HepG2 (cell line): ENCODE data around the gene PSKH1. TPM values are rescaled to one million over a fixed set of nuclear protein-coding genes. Genes with fewer than 3 reads are reported as not detected.

ENCODE experiments used
- ARNTL ChIP-seq: sonication (generic); formaldehyde crosslinking; IDR thresholded peaks from 2 replicates; pipeline ENCODE4 v1.4.0; 2020; ENCODE audit warnings: mild to moderate bottlenecking, missing genetic modification reagents
- LCORL ChIP-seq, 2 experiments: fragments of 450-650 bp in 1 of 2; sonication (generic) in 1 of 2; formaldehyde crosslinking in 1 of 2; IDR thresholded peaks; 2 replicates each; pipeline versions ENCODE4 v1.5.0 to v1.6.1; 2017 to 2020; ENCODE audit warnings: antibody characterized with exemption in 1 of 2, missing genetic modification reagents in 1 of 2
- PAF1 ChIP-seq: IDR thresholded peaks from 2 replicates; pipeline ENCODE4 v1.6.1; 2016; ENCODE audit warnings: missing genetic modification reagents, missing compliant biosample characterization
- PITX1 ChIP-seq: sonication (generic); formaldehyde crosslinking; IDR thresholded peaks from 2 replicates; pipeline ENCODE4 v1.5.1; 2020; ENCODE audit warnings: mild to moderate bottlenecking, missing genetic modification reagents
- REL ChIP-seq: sonication (generic); formaldehyde crosslinking; conservative IDR thresholded peaks from 2 replicates; pipeline ENCODE4 v1.8.0; 2022; ENCODE audit warnings: mild to moderate bottlenecking, missing genetic modification reagents, moderate library complexity
- SRSF9 ChIP-seq: fragments of 200-400 bp; formaldehyde crosslinking; IDR thresholded peaks from 2 replicates; pipeline ENCODE4 v1.6.1; 2018; ENCODE audit warnings: borderline replicate concordance, mild to moderate bottlenecking, low read depth, low read length; ENCODE audit not compliant: insufficient read depth, poor library complexity, severe bottlenecking
- U2AF1 ChIP-seq: fragments of 200-400 bp; formaldehyde crosslinking; optimal IDR thresholded peaks from 2 replicates; pipeline ENCODE3; 2017; ENCODE audit warnings: mild to moderate bottlenecking, low read depth, low read length
- YEATS2 ChIP-seq: sonication (generic); formaldehyde crosslinking; IDR thresholded peaks from 2 replicates; pipeline ENCODE4 v1.4.0; 2020; ENCODE audit warnings: missing genetic modification reagents, borderline replicate concordance
- ZNF841 ChIP-seq: sonication (generic); formaldehyde crosslinking; IDR thresholded peaks from 2 replicates; pipeline ENCODE4 v1.8.1; 2023; ENCODE audit warnings: missing genetic modification reagents, borderline replicate concordance
- polyA plus RNA-seq, 8 experiments: library from polyadenylated mRNA; depleted of rRNA in 3 of 8; stranded (reverse) in 7 of 8; unstranded in 1 of 8; fragments of >200 nt; fragmentation: Illumina TruSeq in 4 of 8; extraction: Trizol in 4 of 8; gene quantifications; 2 replicates each; pipeline versions ENCODE4 v1.2.1 to v1.2.3, GENCODE V29; 2011 to 2016; ENCODE audit warnings: low read depth in 4 of 8, missing spikeins in 1 of 8, mixed read lengths in 1 of 8; ENCODE audit not compliant: insufficient read depth in 1 of 8
- total RNA-seq, 5 experiments: library from RNA; depleted of rRNA; stranded (reverse); fragments of >200 nt; fragmentation: Illumina TruSeq; extraction: Trizol; gene quantifications; 2 replicates each; pipeline ENCODE4 v1.2.3, GENCODE V29; 2016; ENCODE audit warnings: low read depth in 1 of 5
- TF ChIP-seq, protein P1 (sequence below): sonication (generic); formaldehyde crosslinking; IDR thresholded peaks from 2 replicates; pipeline ENCODE4 v1.4.0; 2020; ENCODE audit warnings: mild to moderate bottlenecking, missing genetic modification reagents
- TF ChIP-seq, protein P2 (sequence below): sonication (generic); formaldehyde crosslinking; IDR thresholded peaks from 2 replicates; pipeline ENCODE4 v1.5.0; 2020; ENCODE audit warnings: missing genetic modification reagents
- TF ChIP-seq, protein P3 (sequence below): IDR thresholded peaks from 2 replicates; pipeline ENCODE4 v1.6.1; 2016; ENCODE audit warnings: low read depth, missing genetic modification reagents, missing compliant biosample characterization
- TF ChIP-seq, protein P4 (sequence below), 2 experiments: IDR thresholded peaks; 2 replicates each; pipeline ENCODE4 v1.6.1; 2011 to 2012; ENCODE audit warnings: low read length in 2 of 2, borderline replicate concordance in 1 of 2, low read depth in 1 of 2, mild to moderate bottlenecking in 1 of 2, moderate library complexity in 1 of 2

PSKH1 gene
- total and polyA plus RNA-seq, 2 of the 13 experiments (the other 11 are each of a cell fraction or from before 2014, with no cell fraction given) = 8.4 to 19.1 TPM

DNA sequence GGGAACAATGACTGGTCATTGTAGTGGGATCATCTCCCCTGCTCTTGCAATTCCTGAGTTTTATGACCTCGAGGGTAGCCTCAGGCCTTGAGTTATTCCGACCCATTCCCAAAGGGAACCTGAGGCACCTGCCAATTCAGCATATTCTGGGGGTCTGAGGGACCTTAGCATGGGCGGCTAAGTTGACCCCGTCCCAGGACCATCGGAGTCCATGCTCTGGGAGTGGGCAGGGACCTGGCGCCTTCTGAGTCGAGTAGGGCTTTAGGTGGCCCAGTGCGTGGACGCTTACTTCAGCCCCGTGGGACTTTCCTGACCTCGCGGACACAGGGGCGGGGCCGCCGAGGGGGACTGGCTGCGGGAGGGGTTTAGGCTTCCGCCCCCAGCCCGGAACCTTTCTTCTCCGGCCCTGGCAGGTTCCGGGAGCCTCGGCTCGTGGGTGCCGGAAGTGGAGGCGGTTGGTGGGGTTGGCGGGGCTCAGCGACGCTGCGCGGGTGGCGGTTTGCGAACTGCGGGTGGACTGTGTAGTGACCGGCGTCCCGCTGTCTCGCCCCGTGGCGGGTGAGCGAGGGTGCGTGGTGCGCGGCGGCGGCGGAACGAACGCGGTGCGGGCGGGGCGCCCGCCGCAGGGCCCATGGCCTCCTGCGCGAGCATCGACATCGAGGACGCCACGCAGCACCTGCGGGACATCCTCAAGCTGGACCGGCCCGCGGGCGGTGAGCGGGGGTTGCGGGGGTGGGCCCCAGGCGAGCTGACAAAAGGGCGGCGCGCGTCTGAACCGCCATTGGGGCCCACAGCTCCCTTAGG, 20.2 kb upstream of the PSKH1 start, which contains the start of gene EDC4 (continued):
- TF ChIP-seq, protein P1, sequence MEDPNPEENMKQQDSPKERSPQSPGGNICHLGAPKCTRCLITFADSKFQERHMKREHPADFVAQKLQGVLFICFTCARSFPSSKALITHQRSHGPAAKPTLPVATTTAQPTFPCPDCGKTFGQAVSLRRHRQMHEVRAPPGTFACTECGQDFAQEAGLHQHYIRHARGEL = no peak
- TF ChIP-seq, protein P2, sequence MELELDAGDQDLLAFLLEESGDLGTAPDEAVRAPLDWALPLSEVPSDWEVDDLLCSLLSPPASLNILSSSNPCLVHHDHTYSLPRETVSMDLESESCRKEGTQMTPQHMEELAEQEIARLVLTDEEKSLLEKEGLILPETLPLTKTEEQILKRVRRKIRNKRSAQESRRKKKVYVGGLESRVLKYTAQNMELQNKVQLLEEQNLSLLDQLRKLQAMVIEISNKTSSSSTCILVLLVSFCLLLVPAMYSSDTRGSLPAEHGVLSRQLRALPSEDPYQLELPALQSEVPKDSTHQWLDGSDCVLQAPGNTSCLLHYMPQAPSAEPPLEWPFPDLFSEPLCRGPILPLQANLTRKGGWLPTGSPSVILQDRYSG (CRISPR knock-in tag) = no peak; the same call in 1 of the 2 replicates
- TF ChIP-seq, protein P3, sequence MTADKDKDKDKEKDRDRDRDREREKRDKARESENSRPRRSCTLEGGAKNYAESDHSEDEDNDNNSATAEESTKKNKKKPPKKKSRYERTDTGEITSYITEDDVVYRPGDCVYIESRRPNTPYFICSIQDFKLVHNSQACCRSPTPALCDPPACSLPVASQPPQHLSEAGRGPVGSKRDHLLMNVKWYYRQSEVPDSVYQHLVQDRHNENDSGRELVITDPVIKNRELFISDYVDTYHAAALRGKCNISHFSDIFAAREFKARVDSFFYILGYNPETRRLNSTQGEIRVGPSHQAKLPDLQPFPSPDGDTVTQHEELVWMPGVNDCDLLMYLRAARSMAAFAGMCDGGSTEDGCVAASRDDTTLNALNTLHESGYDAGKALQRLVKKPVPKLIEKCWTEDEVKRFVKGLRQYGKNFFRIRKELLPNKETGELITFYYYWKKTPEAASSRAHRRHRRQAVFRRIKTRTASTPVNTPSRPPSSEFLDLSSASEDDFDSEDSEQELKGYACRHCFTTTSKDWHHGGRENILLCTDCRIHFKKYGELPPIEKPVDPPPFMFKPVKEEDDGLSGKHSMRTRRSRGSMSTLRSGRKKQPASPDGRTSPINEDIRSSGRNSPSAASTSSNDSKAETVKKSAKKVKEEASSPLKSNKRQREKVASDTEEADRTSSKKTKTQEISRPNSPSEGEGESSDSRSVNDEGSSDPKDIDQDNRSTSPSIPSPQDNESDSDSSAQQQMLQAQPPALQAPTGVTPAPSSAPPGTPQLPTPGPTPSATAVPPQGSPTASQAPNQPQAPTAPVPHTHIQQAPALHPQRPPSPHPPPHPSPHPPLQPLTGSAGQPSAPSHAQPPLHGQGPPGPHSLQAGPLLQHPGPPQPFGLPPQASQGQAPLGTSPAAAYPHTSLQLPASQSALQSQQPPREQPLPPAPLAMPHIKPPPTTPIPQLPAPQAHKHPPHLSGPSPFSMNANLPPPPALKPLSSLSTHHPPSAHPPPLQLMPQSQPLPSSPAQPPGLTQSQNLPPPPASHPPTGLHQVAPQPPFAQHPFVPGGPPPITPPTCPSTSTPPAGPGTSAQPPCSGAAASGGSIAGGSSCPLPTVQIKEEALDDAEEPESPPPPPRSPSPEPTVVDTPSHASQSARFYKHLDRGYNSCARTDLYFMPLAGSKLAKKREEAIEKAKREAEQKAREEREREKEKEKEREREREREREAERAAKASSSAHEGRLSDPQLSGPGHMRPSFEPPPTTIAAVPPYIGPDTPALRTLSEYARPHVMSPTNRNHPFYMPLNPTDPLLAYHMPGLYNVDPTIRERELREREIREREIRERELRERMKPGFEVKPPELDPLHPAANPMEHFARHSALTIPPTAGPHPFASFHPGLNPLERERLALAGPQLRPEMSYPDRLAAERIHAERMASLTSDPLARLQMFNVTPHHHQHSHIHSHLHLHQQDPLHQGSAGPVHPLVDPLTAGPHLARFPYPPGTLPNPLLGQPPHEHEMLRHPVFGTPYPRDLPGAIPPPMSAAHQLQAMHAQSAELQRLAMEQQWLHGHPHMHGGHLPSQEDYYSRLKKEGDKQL = peak; percentile 77; the same call in 1 of the 2 replicates
- no peak for TF ChIP-seq SRSF9
- TF ChIP-seq LCORL (IDR thresholded peaks at IDR 0.05) = no peak
- peak; percentile 86 for TF ChIP-seq LCORL (CRISPR knock-in tag; IDR thresholded peaks at IDR 0.05)
- TF ChIP-seq YEATS2 (CRISPR knock-in tag) = peak; percentile 95
- peak; percentile 64; the same call in 1 of the 2 replicates for TF ChIP-seq ARNTL (CRISPR knock-in tag)
- TF ChIP-seq ZNF841 (CRISPR knock-in tag) = 0 out of 2 replicates have a peak, but pooled peaks have one; percentile 59
- peak; percentile 94; the same call in 1 of the 2 replicates for TF ChIP-seq PAF1
- peak; percentile 48; the same call in 1 of the 2 replicates for TF ChIP-seq REL (CRISPR knock-in tag)
- TF ChIP-seq U2AF1 = peak; percentile 86
- peak; percentile 74; the same call in 1 of the 2 replicates for TF ChIP-seq PITX1 (CRISPR knock-in tag)
- TF ChIP-seq, protein P4, sequence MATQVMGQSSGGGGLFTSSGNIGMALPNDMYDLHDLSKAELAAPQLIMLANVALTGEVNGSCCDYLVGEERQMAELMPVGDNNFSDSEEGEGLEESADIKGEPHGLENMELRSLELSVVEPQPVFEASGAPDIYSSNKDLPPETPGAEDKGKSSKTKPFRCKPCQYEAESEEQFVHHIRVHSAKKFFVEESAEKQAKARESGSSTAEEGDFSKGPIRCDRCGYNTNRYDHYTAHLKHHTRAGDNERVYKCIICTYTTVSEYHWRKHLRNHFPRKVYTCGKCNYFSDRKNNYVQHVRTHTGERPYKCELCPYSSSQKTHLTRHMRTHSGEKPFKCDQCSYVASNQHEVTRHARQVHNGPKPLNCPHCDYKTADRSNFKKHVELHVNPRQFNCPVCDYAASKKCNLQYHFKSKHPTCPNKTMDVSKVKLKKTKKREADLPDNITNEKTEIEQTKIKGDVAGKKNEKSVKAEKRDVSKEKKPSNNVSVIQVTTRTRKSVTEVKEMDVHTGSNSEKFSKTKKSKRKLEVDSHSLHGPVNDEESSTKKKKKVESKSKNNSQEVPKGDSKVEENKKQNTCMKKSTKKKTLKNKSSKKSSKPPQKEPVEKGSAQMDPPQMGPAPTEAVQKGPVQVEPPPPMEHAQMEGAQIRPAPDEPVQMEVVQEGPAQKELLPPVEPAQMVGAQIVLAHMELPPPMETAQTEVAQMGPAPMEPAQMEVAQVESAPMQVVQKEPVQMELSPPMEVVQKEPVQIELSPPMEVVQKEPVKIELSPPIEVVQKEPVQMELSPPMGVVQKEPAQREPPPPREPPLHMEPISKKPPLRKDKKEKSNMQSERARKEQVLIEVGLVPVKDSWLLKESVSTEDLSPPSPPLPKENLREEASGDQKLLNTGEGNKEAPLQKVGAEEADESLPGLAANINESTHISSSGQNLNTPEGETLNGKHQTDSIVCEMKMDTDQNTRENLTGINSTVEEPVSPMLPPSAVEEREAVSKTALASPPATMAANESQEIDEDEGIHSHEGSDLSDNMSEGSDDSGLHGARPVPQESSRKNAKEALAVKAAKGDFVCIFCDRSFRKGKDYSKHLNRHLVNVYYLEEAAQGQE (IDR thresholded peaks at IDR 0.05; ENCODE audit: borderline replicate concordance in 1 of 2, low read depth in 1 of 2, low read length in 2 of 2) = peak in 1 of 2 experiments; percentile 39; a peak in 1 of 4 replicates
